H7 (cell line): ENCODE results near the gene ZGPAT. TPM values are rescaled to one million over a fixed set of nuclear protein-coding genes. Genes with fewer than 3 reads are reported as not detected.
A peak's percentile ranks its signal among the peaks of the same experiment; 100 is the strongest.
"Not testable (repeated sequence)": the region's sequence is repeated elsewhere in the genome, so short reads cannot be mapped to it uniquely, and the experiment has no call there.

Source experiments
- DNase-seq: peaks from one replicate; pipeline ENCODE4 v3.0.0; 2012
- H3K27me3 ChIP-seq: 2 replicates; pipeline ENCODE4 v1.6.0; 2011; ENCODE audit warnings: mild to moderate bottlenecking, low read length; ENCODE audit not compliant: control insufficient read depth, insufficient read depth
- H3K36me3 ChIP-seq: replicated peaks from 2 replicates; pipeline ENCODE4 v1.5.1; 2011; ENCODE audit warnings: low read length; ENCODE audit not compliant: control insufficient read depth, insufficient read depth
- H3K4me3 ChIP-seq: 2 replicates; pipeline ENCODE4 v1.5.1; 2011; ENCODE audit warnings: low read depth, mild to moderate bottlenecking, control low read depth, low read length, moderate library complexity; ENCODE audit not compliant: insufficient read depth
- total RNA-seq: library from RNA; depleted of rRNA; stranded (reverse); fragments of >200 nt; shearing (Covaris generic); gene quantifications from 2 replicates; pipeline ENCODE4 v1.2.3, GENCODE V29; 2014; rRNA removed

Gene ZGPAT
- total RNA-seq: 32.6 and 52.0 TPM in 2 replicates

DNA sequence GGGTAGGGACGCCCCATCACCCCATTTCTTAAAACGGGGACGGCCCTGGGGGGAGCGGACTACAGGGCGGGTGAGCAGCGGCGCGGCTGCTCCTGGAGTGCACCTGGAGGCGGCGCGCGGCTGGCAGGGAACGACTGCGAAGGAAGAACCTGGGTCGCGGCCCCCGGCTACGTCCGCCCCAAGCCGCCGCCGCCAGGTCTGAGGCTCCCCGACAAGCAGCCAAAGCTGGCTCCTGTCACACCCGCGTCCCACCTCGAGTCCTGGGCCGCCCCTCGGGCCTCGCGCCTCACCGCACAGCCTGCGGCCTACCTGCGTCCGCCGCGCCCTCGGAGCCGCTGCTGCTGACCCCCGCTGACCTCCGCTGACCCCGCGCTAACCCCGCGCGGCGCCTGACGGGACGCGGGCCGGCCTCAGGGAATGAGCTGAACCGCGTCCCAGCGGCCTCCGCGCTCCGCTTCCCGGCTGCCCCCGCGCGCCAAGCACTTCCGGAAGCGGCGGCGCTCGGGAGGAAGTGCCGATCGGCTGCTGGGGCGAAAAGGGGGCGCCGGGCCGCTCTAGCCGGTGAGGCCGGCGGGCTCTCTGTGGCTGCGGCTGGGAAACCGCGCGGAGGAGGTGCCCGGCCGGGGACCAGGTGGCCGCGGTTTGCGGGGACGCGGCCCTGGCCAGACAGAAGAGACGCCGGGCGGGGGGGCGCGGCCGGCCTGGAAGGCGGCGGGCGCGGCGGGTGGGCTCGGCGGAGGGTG lies at the start of gene ZGPAT, which contains the start of gene ARFRP1:
TSS of gene ZGPAT (plus strand) at position 482 of the 743 bp plus-strand sequence. CDS start 542 bp downstream, outside the sequence.
TSS of gene ARFRP1 (minus strand) at position 419 of the 743 bp plus-strand sequence. CDS start 885 bp downstream, outside the sequence.
- Histone ChIP-seq H3K4me3 (peak within 1 kb of the TSS; percentile 91), H3K36me3 (peaks cover 25% of the 10 kb centered on the region), H3K27me3 (no peaks in the 10 kb centered on the region)
- peak; percentile 97 for DNase-seq

- no peaks in the 10 kb centered on the region for H3K27me3 ChIP-seq
- no peak for DNase-seq
- peaks cover 2% of the 10 kb centered on the region; the same call in 1 of the 2 replicates for H3K36me3 ChIP-seq
- peak overlapping the region; percentile 90 for H3K4me3 ChIP-seq
Observed at GRCh38 chr20:63658749-63659187, 49.1 kb upstream of the ZGPAT start.

- Histone ChIP-seq H3K4me3 (no peak overlapping the region; the same call in 1 of the 2 replicates), H3K36me3 (peaks cover 2% of the 10 kb centered on the region; the same call in 1 of the 2 replicates), H3K27me3 (no peaks in the 10 kb centered on the region)
- DNase-seq: peak; percentile 69
Observed at GRCh38 chr20:63659370-63659769, 48.5 kb upstream of the ZGPAT start.

DNA sequence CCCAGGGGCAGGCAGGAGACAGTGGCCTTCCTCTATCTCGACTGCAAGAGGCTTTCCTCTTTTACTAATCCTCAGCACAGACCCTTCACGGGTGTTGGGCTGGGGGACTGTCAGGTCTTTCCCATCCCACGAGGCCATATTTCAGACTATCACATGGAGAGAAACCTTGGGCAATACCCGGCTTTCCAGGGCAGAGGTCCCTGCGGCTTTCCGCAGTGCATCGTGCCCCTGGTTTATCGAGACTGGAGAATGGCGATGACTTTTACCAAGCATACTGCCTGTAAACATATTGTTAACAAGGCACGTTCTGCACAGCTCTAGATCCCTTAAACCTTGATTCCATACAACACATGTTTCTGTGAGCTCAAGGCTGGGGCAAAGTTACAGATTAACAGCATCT lies 47.7 kb upstream of the ZGPAT start:
- not testable (repeated sequence) for H3K36me3 ChIP-seq, H3K27me3 ChIP-seq, DNase-seq, H3K4me3 ChIP-seq

DNA sequence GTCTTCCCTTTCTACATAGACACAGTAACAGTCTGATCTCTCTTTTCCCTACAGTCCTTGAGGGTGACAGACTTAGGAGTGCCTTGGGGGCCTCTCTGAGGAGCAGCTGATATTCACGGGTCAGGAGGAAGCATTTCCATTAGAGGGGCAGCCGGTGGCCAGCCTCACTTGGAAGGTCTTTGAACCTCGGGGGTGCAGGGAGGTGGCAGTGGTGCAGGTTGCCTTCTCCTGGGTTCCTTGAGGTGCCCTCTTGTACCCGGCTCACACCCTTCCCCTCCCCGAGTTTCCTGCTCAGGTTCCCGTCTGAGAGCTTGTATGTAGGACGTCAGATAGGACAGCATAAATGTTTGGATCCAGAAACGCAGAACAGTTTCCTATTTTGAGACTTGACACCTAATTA lies 47.2 kb upstream of the ZGPAT start:
- no peaks in the 10 kb centered on the region for H3K27me3 ChIP-seq
- no peak overlapping the region for H3K4me3 ChIP-seq
- peaks cover 2% of the 10 kb centered on the region; the same call in 1 of the 2 replicates for H3K36me3 ChIP-seq
- DNase-seq: no peak

GRCh38 chr20:63661108-63661507 lies 46.7 kb upstream of the ZGPAT start:
- Histone ChIP-seq H3K36me3 (peaks cover 2% of the 10 kb centered on the region; the same call in 1 of the 2 replicates), H3K27me3 (no peaks in the 10 kb centered on the region), H3K4me3 (no peak overlapping the region)
- no peak for DNase-seq

DNA sequence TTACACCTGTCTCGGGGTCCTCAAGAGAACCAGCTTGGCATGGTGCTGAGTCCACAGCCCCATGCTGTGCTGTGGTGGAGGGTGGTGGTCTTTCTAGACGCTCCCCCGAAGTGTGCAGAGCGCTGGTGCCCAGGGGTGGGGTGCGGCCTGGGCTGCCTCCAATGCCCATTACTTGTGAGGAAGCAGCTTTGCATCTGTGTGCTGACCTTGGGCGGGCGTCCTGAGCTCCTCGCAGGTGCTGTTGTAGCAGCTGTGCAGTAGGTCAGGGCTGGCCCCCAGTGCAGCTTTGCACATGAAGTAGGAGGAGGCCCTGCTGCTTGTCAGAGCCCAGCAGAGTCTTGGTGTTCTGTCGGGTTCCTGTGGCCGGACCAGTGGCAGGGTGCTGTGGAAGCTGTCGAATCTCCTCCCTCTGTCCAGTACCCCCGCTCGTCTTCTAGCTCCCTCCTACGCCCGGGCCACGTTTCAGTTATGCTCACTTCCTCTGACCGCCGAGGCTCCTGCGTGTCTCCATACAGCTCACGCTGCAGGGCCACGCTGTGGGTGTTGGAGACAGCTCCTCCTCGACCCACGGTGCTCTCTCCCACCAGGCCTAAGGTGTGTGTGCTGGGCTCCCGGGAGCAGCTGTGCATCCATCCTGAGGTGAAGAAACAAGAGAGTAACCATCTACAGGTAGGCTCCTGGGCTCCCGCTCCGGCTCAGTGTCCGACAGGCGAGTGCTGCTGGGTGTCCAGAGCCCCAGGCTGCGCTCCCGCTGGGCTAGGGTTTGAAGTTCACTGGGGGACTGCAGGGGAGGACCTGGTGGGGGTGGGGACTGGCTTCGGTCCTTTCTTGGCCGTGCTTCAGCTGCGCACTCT lies 45.7 kb upstream of the ZGPAT start:
- peaks cover 3% of the 10 kb centered on the region; the same call in 1 of the 2 replicates for H3K36me3 ChIP-seq
- no peaks in the 10 kb centered on the region for H3K27me3 ChIP-seq
- H3K4me3 ChIP-seq: no peak overlapping the region
- peak; percentile 32 for DNase-seq

DNA sequence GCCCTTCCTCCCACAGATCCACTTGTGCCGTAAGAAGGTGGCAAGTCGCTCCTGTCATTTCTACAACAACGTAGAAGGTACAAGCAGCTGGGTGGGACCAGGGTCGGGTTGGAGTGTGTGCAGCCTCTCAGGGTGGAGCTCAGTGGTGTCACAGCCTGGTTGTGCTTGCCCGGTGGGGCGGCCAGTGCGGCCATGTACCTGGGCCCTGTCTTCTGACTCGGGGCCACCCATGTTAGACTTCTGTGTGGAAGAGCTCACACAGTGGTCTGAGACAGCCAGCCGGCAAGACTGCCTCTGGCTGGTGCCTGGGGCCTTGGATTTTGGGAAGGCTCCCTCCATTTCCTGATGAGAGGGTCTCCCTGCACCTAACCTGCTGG lies 45.0 kb upstream of the ZGPAT start:
- Histone ChIP-seq H3K36me3 (peaks cover 8% of the 10 kb centered on the region), H3K27me3 (no peaks in the 10 kb centered on the region), H3K4me3 (no peak overlapping the region)
- no peak for DNase-seq

DNA sequence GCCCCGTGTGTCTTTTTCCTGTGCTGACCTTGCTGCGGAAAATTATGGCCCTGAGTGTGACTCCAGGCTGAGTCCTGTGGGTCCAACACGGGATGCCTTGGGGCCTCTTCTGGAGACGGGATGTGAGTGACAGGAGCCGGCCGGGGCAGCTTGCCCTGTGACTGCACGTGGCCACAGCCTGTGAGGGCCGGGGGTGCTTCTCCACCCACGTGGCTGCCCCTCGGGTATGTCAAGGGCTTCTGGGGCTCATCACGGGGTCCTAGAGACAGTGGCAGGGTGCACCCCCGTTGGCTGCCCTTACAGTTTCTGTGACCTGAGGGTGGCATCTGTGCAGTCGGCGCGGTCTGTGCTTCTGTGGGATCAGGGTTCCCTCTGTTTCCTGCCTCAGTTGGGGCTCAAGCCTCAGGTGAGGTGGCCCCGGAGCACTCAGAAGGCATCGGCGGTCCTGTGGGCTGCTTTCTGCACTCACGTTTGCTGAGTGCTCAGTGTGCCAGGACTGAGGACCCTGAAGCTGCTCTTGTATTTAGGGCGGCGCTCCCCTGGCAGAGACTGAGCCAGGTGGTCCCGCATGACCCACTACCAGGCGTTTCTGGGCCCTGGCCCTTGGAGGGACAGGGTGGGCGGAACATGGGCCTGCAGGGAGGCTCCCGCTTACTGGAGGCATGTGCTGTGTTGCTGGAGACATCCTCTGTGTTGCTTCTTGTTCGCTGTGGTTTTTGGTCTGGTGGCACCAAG lies 44.3 kb upstream of the ZGPAT start:
- peaks cover 8% of the 10 kb centered on the region for H3K36me3 ChIP-seq
- DNase-seq: peak; percentile 46
- no peaks in the 10 kb centered on the region for H3K27me3 ChIP-seq
- H3K4me3 ChIP-seq: no peak overlapping the region

DNA sequence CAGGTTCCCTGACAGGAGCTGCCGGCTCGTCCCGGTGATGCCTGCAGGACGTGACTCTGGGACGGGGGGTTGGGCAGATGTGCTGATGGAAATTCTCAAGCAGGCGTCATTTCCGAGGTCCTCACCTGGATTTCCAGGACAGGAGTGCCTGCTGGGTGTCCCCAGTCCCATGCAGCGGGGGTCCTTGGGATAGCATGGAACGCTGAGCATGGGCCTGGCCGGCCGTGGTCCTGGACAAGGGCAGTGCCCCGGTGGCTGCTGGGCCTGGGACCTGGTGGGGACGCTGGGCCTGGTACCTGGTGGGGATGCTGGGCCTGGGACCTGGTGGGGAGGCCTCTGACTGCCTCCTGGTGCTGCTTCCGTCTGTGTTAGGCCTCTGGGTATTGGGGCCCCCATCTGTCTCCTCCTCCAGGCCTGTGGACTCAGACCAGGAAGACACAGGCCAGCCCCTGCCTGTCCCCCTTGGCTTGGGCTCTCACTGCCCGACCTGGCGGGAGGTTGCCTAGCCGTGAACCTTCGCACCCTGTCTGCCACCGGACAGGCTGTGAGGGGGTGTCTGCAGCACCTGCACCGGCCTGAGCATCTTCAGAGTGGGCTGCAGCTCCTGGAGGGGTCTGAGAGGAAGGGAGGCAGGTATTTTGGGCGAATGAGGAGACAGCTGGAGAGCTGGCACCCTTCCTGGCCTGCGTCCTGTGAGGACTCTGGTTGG lies 43.5 kb upstream of the ZGPAT start:
- peaks cover 8% of the 10 kb centered on the region for H3K36me3 ChIP-seq
- no peak for DNase-seq
- H3K4me3 ChIP-seq: no peak overlapping the region
- H3K27me3 ChIP-seq: no peaks in the 10 kb centered on the region

- no peaks in the 10 kb centered on the region for H3K27me3 ChIP-seq
- DNase-seq: peak; percentile 98
- H3K36me3 ChIP-seq: peaks cover 6% of the 10 kb centered on the region
- no peak overlapping the region for H3K4me3 ChIP-seq
Observed at GRCh38 chr20:63664861-63665594, 42.8 kb upstream of the ZGPAT start.

- DNase-seq: no peak
- peaks cover 6% of the 10 kb centered on the region for H3K36me3 ChIP-seq
- H3K27me3 ChIP-seq: no peaks in the 10 kb centered on the region
- H3K4me3 ChIP-seq: no peak overlapping the region
Observed at GRCh38 chr20:63665708-63666107, 42.1 kb upstream of the ZGPAT start.

GRCh38 chr20:63667858-63668257 lies 40.0 kb upstream of the ZGPAT start:
- Histone ChIP-seq H3K4me3 (no peak overlapping the region), H3K36me3 (peaks cover 6% of the 10 kb centered on the region), H3K27me3 (no peaks in the 10 kb centered on the region)
- peak; percentile 58 for DNase-seq
